ENCODE data around the gene ATP2B2. TPM values are rescaled to one million over a fixed set of nuclear protein-coding genes. Genes with fewer than 3 reads are reported as not detected.
A peak's percentile ranks its signal among the peaks of the same experiment; 100 is the strongest.

Gene ATP2B2
- total and polyA plus RNA-seq, 9 of the 15 experiments (the other 6 are each of a cell fraction or from before 2014, with no cell fraction given), result 0.06 TPM; not detected in 8

DNA sequence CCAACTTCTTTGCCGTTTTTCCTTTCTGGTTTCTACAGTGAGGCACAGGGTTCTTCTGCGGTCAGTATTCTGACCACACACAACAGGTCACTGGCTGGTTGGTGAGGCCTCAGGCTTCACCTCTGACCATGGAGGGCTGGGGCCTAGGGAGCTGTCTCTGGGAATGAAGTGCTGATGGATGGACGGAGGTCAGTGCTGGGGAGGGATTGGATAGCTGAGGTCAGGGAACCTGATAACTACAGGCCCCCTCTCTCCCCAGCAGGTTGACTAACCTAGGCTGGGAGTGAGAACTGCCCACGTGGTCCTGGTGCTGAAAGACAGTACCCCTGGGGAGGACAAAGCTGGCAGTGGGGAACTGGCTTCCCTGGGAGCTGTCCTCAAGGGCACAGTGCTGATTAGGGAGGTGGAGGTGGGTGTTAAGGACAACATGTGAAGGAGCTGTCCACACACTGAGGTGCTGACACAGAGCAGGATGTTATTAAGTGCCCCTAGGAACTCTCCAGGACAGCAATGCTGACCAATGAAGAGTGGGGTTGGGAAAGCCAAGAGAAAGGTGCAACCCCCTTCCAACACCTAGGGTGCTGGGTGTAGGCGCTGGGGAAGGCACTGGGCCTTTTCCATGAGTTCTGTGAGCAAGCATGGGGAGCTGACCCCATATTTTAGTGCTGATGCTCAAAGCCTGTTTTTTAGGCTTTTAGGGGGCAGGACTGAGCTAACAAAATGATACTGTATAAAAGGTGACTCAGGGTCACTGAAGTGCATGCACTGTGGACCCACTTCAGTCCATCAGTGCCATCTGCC is 45.2 kb downstream of the ATP2B2 start (continued):
- TF ChIP-seq, protein P1, sequence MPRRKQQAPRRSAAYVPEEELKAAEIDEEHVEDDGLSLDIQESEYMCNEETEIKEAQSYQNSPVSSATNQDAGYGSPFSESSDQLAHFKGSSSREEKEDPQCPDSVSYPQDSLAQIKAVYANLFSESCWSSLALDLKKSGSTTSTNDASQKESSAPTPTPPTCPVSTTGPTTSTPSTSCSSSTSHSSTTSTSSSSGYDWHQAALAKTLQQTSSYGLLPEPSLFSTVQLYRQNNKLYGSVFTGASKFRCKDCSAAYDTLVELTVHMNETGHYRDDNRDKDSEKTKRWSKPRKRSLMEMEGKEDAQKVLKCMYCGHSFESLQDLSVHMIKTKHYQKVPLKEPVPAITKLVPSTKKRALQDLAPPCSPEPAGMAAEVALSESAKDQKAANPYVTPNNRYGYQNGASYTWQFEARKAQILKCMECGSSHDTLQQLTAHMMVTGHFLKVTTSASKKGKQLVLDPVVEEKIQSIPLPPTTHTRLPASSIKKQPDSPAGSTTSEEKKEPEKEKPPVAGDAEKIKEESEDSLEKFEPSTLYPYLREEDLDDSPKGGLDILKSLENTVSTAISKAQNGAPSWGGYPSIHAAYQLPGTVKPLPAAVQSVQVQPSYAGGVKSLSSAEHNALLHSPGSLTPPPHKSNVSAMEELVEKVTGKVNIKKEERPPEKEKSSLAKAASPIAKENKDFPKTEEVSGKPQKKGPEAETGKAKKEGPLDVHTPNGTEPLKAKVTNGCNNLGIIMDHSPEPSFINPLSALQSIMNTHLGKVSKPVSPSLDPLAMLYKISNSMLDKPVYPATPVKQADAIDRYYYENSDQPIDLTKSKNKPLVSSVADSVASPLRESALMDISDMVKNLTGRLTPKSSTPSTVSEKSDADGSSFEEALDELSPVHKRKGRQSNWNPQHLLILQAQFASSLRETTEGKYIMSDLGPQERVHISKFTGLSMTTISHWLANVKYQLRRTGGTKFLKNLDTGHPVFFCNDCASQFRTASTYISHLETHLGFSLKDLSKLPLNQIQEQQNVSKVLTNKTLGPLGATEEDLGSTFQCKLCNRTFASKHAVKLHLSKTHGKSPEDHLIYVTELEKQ (CRISPR knock-in tag; IDR thresholded peaks at IDR 0.05), result no peak
- TF ChIP-seq TRIM24 (IDR thresholded peaks at IDR 0.05) (no peak), RFX5 (IDR thresholded peaks at IDR 0.05; ENCODE audit: low read depth, low read length) (no peak), SMC3 (conservative IDR thresholded peaks at IDR 0.05; ENCODE audit: insufficient read depth, low read depth, low read length) (no peak), ZNF239 (CRISPR knock-in tag; IDR thresholded peaks at IDR 0.05) (peak; percentile 46; the same call in 1 of the 2 replicates), PML (IDR thresholded peaks at IDR 0.05; ENCODE audit: low read length) (no peak), GABPB1 (CRISPR knock-in tag; IDR thresholded peaks at IDR 0.05) (peak; percentile 85), ZNF444 (CRISPR knock-in tag; IDR thresholded peaks at IDR 0.05) (no peak), SPI1 (IDR thresholded peaks at IDR 0.05; ENCODE audit: borderline replicate concordance, low read depth, low read length) (peak; percentile 64), NRF1 (conservative IDR thresholded peaks at IDR 0.05 in 1 of 2, IDR thresholded peaks at IDR 0.05 in 1 of 2) (no peak), PTBP1 (IDR thresholded peaks at IDR 0.05; ENCODE audit: low read depth, low read length) (no peak), CBX8 (IDR thresholded peaks at IDR 0.05; ENCODE audit: borderline replicate concordance, extremely low read depth, low read depth, low read length, poor library complexity, severe bottlenecking) (no peak), ZNF311 (CRISPR knock-in tag; IDR thresholded peaks at IDR 0.05) (peak; percentile 67; the same call in 1 of the 2 replicates)
- TF ChIP-seq, protein P2, sequence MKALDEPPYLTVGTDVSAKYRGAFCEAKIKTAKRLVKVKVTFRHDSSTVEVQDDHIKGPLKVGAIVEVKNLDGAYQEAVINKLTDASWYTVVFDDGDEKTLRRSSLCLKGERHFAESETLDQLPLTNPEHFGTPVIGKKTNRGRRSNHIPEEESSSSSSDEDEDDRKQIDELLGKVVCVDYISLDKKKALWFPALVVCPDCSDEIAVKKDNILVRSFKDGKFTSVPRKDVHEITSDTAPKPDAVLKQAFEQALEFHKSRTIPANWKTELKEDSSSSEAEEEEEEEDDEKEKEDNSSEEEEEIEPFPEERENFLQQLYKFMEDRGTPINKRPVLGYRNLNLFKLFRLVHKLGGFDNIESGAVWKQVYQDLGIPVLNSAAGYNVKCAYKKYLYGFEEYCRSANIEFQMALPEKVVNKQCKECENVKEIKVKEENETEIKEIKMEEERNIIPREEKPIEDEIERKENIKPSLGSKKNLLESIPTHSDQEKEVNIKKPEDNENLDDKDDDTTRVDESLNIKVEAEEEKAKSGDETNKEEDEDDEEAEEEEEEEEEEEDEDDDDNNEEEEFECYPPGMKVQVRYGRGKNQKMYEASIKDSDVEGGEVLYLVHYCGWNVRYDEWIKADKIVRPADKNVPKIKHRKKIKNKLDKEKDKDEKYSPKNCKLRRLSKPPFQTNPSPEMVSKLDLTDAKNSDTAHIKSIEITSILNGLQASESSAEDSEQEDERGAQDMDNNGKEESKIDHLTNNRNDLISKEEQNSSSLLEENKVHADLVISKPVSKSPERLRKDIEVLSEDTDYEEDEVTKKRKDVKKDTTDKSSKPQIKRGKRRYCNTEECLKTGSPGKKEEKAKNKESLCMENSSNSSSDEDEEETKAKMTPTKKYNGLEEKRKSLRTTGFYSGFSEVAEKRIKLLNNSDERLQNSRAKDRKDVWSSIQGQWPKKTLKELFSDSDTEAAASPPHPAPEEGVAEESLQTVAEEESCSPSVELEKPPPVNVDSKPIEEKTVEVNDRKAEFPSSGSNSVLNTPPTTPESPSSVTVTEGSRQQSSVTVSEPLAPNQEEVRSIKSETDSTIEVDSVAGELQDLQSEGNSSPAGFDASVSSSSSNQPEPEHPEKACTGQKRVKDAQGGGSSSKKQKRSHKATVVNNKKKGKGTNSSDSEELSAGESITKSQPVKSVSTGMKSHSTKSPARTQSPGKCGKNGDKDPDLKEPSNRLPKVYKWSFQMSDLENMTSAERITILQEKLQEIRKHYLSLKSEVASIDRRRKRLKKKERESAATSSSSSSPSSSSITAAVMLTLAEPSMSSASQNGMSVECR (CRISPR knock-in tag; IDR thresholded peaks at IDR 0.05), result peak; percentile 100
- TF ChIP-seq, protein P3, sequence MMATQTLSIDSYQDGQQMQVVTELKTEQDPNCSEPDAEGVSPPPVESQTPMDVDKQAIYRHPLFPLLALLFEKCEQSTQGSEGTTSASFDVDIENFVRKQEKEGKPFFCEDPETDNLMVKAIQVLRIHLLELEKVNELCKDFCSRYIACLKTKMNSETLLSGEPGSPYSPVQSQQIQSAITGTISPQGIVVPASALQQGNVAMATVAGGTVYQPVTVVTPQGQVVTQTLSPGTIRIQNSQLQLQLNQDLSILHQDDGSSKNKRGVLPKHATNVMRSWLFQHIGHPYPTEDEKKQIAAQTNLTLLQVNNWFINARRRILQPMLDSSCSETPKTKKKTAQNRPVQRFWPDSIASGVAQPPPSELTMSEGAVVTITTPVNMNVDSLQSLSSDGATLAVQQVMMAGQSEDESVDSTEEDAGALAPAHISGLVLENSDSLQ (IDR thresholded peaks at IDR 0.05), result no peak
- TF ChIP-seq, protein P4, sequence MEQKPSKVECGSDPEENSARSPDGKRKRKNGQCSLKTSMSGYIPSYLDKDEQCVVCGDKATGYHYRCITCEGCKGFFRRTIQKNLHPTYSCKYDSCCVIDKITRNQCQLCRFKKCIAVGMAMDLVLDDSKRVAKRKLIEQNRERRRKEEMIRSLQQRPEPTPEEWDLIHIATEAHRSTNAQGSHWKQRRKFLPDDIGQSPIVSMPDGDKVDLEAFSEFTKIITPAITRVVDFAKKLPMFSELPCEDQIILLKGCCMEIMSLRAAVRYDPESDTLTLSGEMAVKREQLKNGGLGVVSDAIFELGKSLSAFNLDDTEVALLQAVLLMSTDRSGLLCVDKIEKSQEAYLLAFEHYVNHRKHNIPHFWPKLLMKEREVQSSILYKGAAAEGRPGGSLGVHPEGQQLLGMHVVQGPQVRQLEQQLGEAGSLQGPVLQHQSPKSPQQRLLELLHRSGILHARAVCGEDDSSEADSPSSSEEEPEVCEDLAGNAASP (IDR thresholded peaks at IDR 0.05), result no peak
